ENCODE measurements around the gene FIBIN.

The FIBIN gene

DNA sequence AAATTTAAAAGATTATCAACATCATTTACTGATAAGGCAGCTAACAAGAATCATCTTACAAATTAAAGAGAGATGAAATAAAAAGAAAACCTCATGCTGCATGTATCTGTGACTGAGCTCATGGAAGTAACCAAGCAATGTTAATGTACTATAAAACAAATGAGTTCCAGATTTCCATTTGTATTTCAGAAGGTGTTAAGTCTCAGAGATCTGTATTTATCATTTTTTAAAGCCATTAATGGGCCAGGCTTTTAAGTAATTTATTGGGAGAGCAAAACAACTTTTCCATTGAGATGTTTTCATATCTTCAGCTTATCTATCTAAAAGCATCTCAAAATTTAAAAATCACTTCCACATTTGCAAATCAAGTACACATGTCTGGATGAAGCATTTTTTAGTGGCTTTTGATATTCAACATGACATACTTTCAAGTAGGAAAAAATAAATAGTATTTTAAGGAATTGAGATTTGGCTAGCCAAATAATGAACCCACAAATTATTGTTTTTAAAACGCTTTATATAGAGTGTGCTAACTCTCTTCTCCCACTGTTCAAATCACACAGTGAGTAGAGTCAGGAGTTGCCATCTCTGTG lies 28.8 kb downstream of the FIBIN start:
- DNase-seq (ENCODE audit: low read depth in 2 of 2) = no peak

DNA sequence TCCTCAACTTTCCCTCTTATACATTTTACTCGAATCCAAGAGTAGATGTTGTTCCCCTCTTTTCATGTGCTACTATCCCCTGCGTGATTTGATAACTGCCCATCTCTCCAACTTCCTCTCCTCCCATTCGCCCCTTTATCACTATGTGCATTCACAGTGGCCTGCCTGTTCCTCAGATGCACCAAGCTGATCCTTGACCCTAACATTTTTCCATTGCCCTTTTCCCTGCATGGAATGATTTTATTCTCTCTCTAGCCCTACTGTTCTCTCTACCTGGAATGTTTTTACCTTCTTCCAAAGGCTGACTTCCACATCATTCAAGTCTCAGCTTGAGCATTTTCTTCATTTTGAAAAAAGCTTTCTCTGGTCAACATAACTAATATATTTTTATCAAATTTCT lies 31.0 kb downstream of the FIBIN start:
- DNase-seq (ENCODE audit: low read depth in 2 of 2) = no peak

DNA sequence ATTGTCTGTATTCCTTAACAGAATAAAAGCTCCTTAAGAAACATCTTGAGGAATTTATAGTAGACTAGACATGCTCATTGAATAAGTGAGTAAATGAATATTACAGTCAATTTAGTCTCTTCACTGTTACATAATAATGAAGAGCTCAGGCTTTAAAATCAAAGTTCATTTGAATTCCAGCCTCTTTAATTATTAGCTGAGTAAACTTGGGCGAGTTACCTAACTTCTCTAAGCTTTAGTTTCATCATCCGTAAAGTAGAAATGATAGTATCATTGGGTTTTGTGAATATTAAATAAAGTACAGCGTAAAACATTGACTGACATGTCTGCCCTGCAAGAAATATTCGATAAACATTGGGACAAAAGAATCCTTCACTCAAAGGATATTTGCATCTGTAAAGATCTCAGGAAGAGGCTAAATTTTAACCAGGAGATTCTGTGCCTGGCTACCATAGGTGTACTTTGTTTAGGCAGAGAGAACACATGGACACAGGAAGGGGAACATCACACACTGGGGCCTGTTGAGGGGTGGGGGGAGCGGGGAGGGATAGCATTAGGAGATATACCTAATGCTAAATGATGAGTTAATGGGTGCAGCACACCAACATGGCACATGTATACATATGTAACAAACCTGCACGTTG lies 31.5 kb downstream of the FIBIN start:
- no peak for DNase-seq (ENCODE audit: low read depth in 2 of 2)

DNA sequence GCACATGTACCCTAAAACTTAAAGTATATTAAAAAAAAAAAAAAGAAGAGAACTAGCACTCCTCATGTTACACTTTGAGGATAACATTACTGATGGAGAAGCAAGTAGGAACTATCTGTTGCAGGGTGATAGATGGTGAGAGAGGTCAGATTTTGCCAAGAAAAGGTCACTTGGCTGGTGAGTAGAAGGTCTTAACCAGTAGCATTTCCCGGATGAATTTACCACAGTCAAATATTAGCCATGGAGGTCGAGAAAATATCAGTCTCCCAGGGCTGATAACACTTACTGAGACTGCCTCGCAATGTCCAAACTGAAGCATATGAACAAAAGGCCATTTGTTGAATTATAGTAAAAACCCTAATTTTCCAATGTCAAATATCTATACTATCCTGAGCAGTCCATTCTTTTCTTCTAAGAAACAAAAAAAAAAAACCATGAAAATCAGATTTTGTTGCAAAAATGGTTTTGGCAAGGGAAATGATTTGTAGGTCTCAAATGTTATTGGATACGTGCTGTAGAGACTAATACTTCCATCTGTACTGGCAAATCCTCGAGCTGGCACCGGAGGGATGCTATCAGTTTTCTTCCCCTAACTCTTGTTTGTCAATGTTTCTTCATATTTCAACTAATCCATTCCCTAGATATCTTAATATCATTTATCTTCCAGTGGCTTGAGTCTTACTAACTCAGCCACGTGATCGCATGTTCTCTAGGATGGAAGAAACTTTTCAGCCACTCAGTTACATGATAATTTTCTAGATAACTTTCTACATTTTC lies 32.2 kb downstream of the FIBIN start:
- DNase-seq (ENCODE audit: low read depth in 2 of 2) = no peak

DNA sequence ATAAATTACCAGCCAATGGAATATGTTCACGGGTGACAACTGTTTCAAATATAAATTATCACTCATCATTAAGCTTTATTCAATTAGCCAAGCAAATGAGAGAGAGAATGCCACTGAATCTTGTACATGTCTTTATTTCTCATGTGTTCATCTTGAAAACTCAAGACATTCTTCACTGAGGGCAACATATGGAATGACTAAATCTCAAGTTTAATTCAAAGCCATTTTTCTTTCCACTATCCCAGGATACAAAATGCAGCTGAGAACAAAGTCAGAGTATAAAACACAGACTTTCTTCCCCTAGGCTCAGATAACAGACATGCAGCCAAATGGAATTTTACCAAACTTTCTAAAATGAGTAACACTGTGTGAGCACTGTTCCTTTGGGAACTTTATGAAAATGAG lies 34.7 kb downstream of the FIBIN start:
- DNase-seq (ENCODE audit: low read depth in 2 of 2) = no peak

DNA sequence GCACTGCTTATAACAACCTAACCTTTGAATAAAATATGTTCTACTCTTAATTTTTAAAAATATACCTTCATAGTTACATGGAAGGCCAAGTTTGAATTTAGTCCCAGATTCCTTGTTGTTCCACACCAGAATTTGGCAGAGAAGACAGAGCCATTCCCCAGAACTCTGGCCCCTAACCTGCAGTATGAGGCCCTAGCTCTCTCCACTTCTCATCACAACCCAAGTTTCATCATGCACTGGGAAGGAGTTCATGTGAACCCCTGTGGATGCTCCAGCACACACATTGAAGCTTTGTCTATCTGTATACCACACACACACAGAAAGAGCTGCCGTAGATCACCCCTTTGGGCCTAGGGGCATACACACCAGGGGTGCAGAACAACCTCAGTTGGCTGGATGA lies 36.1 kb downstream of the FIBIN start:
- DNase-seq (ENCODE audit: low read depth in 2 of 2) = no peak

DNA sequence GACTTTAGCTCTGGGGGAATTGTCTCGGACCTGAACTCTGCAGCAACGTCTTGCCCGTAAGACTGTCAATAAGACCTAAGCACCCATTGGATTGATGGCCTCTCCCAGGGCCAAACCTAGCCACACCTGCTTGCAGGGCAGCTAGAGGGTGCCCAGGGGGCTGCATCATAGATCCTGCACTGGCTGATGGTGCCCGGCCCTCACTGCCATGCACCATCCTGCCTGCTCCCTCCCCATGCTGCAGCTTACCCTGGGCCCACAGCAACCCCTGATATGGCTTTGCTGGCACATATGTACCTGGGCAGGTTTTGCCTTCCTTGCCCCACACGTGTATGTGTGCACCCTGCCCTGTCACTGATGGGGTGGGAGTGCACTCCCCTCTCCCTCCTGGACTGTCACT lies 37.8 kb downstream of the FIBIN start:
- DNase-seq (ENCODE audit: low read depth in 2 of 2) = no peak

DNA sequence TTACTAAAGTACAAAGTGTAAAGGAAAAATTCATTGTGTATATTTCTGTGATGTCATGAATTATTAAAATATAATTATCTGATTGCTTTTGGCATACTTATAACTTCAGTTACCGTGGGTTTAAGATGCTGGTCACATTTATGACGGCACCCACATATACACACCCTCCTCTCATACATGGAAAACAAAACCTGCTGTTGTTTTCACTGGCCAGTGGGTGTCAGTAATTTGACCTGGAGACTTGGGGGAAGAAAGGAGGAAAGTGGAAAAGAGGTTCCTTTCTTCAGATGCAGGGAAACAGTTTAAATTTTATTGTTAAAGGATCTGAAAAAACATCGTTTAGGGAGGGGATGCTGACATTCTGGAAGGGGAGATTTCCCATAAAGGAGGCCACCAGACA lies 46.0 kb downstream of the FIBIN start:
- no peak for DNase-seq (ENCODE audit: low read depth in 2 of 2)

DNA sequence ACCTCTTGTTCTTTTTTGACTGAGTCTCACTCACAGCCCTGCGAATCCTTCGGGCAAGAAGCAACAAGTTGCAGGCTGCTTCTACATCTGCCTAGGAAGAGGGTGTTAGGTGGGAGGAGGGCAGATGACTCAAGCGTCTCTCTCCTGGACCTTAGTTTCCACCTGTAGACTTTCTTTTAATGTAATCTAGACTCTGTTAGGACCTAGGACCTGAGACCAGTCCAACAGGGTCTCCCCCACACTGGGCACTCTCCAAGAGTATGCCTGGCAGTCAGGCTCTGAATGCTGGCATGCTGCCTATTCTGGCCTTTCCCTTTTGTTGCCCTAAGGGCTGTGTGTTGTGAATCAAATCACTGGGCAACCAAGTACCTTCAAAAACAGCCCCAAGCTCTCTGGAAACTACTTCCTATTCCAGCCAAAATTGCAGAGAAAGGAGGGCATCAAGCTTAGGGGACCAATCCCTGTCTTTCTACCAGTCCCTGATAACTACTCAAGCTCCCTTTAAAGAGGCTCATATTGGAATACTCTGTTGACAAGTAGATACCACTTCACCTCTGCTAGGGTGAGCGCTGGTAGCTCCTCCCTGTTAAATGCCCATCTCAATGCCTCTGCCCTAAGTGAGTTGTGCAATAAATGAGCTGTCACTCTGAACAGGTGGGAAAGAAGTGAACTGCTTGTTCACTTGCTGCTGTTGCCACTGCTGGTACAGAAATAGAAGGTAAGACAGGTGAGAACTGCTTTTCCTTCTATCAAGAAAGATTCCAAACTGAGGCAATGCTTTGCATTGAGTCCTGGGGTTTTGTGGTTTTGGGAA lies 46.6 kb downstream of the FIBIN start, which contains the start of gene BBOX1:
TSS of gene BBOX1 (plus strand) at position 514 of the 814 bp plus-strand sequence. CDS start 14,616 bp downstream, outside the sequence.
- DNase-seq (ENCODE audit: low read depth in 2 of 2) = no peak

DNA sequence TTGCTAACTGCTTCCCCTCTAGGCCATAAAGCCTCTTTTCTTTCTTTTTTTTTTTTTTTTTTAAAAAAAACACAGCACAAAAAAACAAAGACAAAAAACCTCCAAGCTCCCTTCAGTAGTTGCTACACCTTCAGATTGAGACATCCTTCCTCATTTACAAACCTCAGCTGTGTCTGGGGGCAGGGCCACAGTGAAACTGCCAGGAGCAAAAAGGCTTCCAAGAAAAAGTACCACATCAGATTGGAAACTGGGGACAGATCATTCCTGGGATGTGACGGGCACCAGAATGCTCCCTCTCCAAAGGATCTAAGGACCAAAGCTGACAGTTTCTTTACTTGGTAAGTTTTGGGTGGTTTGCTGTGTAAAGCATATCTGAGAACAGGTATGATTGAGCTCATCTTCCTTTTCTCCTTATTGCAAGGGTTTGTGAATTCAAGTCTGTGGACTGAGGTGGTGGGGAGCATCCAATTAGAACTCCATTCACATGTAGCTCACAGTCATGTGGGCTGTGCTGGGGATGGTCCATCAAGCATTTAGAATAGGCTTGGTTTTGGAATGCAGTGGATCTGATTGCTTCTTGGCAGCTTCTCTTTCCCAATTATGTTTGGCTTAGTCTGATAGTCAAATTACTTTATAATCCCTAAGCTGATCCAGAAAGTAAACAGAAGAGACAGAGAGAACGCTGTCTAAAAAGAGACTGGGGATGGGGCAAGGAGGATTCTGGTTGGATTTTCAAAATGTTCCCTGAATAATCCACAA lies 47.4 kb downstream of the FIBIN start:
- no peak for DNase-seq (ENCODE audit: low read depth in 2 of 2)
